ENCODE results near the gene KLF11.

GRCh38 chr2:10079266-10079869 is 36.0 kb downstream of the KLF11 start:
- TF ChIP-seq POLR2A (IDR thresholded peaks at IDR 0.05) (no peak), CTCF (IDR thresholded peaks at IDR 0.05 in 8 of 11, conservative IDR thresholded peaks at IDR 0.05 in 3 of 11) (peak in 1 of 11 experiments; percentile 12)
